ENCODE measurements around the gene CELF5. TPM values are rescaled to one million over a fixed set of nuclear protein-coding genes. Genes with fewer than 3 reads are reported as not detected.

CELF5 gene
- 51.6 TPM for total RNA-seq

- DNase-seq: peak; percentile 25
These were observed at the start of gene CELF5 for GRCh38 chr19:3224346-3225168. CELF5 (plus strand) TSS chr19:3224661; CDS start chr19:3224740, 79 bp downstream.

- DNase-seq: no peak
These were observed 48.4 kb upstream of the CELF5 start for GRCh38 chr19:3175781-3176714.

- no peak for DNase-seq
These were observed 47.6 kb upstream of the CELF5 start for GRCh38 chr19:3176715-3177501.

- no peak for DNase-seq
These were observed 46.0 kb upstream of the CELF5 start, which contains the start of gene S1PR4 for GRCh38 chr19:3178377-3178972. S1PR4 (plus strand) TSS chr19:3178769; CDS start chr19:3178793, 24 bp downstream.

GRCh38 chr19:3178973-3179738 is 45.3 kb upstream of the CELF5 start:
- no peak for DNase-seq

GRCh38 chr19:3179739-3180293 is 44.6 kb upstream of the CELF5 start:
- no peak for DNase-seq

GRCh38 chr19:3183721-3184641 is 40.5 kb upstream of the CELF5 start:
- DNase-seq: no peak

GRCh38 chr19:3184847-3185460 is 39.5 kb upstream of the CELF5 start:
- DNase-seq: no peak

GRCh38 chr19:3185461-3186159 is 38.9 kb upstream of the CELF5 start, which contains the start of gene NCLN:
NCLN (plus strand) TSS chr19:3185930; CDS start chr19:3186031, 101 bp downstream.
- peak; percentile 95 for DNase-seq

GRCh38 chr19:3186160-3186688 is 38.2 kb upstream of the CELF5 start:
- no peak for DNase-seq

- no peak for DNase-seq
These were observed 37.4 kb upstream of the CELF5 start for GRCh38 chr19:3186891-3187661.

GRCh38 chr19:3187662-3188511 is 36.6 kb upstream of the CELF5 start:
- DNase-seq: no peak

GRCh38 chr19:3188627-3189596 is 35.5 kb upstream of the CELF5 start:
- no peak for DNase-seq

GRCh38 chr19:3189702-3190469 is 34.6 kb upstream of the CELF5 start:
- DNase-seq: no peak
